Tibial artery (tissue), 4 donors: Measurements from ENCODE around the gene RYR2.

Experiments
- DNase-seq, 2 donors: peaks; one replicate each; pipeline ENCODE4 v3.0.0-alpha.2; 2019
- H3K27ac ChIP-seq, 2 donors: fragments of 200-600 bp; sonication (generic) in 1 of 2; 1 replicate in 1 of 2; 2 replicates in 1 of 2; pipeline ENCODE4 v1.5.1; 2018 to 2019; ENCODE audit warnings: mild to moderate bottlenecking in 1 of 2
- H3K27me3 ChIP-seq, 2 donors: fragments of 200-600 bp; sonication (generic) in 1 of 2; one replicate each; pipeline versions ENCODE4 v1.5.1 to v1.6.0; 2016 to 2019
- H3K36me3 ChIP-seq, 3 donors: fragments of 200-600 bp; sonication (generic) in 2 of 3; one replicate each; pipeline ENCODE4 v1.5.1; 2016 to 2019; ENCODE audit warnings: mild to moderate bottlenecking in 2 of 3
- H3K4me1 ChIP-seq, 4 donors: fragments of 200-600 bp; sonication (generic) in 2 of 4; 1 replicate in 3 of 4; 2 replicates in 1 of 4; pipeline ENCODE4 v1.5.1; 2016 to 2019
- H3K4me3 ChIP-seq, 2 donors: fragments of 200-600 bp; sonication (generic) in 1 of 2; 1 replicate in 1 of 2; 2 replicates in 1 of 2; pipeline ENCODE4 v1.5.1; 2018 to 2019; ENCODE audit warnings: mild to moderate bottlenecking in 2 of 2
- H3K9me3 ChIP-seq, 3 donors: fragments of 200-600 bp; sonication (generic) in 1 of 3; one replicate each; pipeline ENCODE4 v1.5.1; 2016 to 2019
- CTCF ChIP-seq, 2 experiments: fragments of 200-600 bp in 1 of 2; fragments of 450-650 bp in 1 of 2; IDR thresholded peaks; one replicate each; pipeline ENCODE4 v1.5.1; 2017 to 2019; ENCODE audit warnings: antibody characterized with exemption in 2 of 2, mild to moderate bottlenecking in 1 of 2, moderate library complexity in 1 of 2
- intact Hi-C: fragments of 100-400 bp; cut with DNase I; formaldehyde crosslinking; loops from one replicate; pipeline ENCODE4 v1.15.0; 2023; ENCODE audit warnings: low total_unique reads

RYR2 gene

GRCh38 chr1:237042892-237043576 lies 1.1 kb downstream of the RYR2 start:
- Histone ChIP-seq H3K27ac (peak overlapping the region; percentile 82 to 86), H3K27me3 (peaks cover 0 to 5% of the 10 kb centered on the region in 2 donors), H3K4me3 (peak overlapping the region; percentile 74 to 86), H3K4me1 (peaks cover 0 to 53% (median 21%) of the 10 kb centered on the region in 4 donors), H3K36me3 (no peaks in the 10 kb centered on the region), H3K9me3 (no peaks in the 10 kb centered on the region)
- DNase-seq, result peak; percentile 25 to 79
- no peak for TF ChIP-seq CTCF (IDR thresholded peaks at IDR 0.05)
- intact Hi-C loops, result loop anchor here (10.0 kb wide), 1 partner anchor 342 kb away; no protein-coding TSS in a partner anchor

GRCh38 chr1:237043846-237044636 lies 2.1 kb downstream of the RYR2 start:
- peak overlapping the region; percentile 74 to 86 for H3K4me3 ChIP-seq
- DNase-seq, result no peak
- H3K27me3 ChIP-seq, result peaks cover 0 to 5% of the 10 kb centered on the region in 2 donors
- no peaks in the 10 kb centered on the region for H3K9me3 ChIP-seq
- TF ChIP-seq CTCF (IDR thresholded peaks at IDR 0.05), result no peak
- peak overlapping the region; percentile 82 to 86 for H3K27ac ChIP-seq
- intact Hi-C loops, result loop anchor here (10.0 kb wide), 1 partner anchor 341 kb away; no protein-coding TSS in a partner anchor
- H3K36me3 ChIP-seq, result no peaks in the 10 kb centered on the region
- H3K4me1 ChIP-seq, result peaks cover 0 to 46% (median 21%) of the 10 kb centered on the region in 4 donors

GRCh38 chr1:237045278-237046016 lies 3.5 kb downstream of the RYR2 start:
- H3K36me3 ChIP-seq, result no peaks in the 10 kb centered on the region
- peaks cover 0 to 5% of the 10 kb centered on the region in 2 donors for H3K27me3 ChIP-seq
- H3K4me3 ChIP-seq, result no peak overlapping the region
- no peak for TF ChIP-seq CTCF (IDR thresholded peaks at IDR 0.05)
- H3K4me1 ChIP-seq, result peaks cover 0 to 53% (median 21%) of the 10 kb centered on the region in 4 donors
- H3K9me3 ChIP-seq, result no peaks in the 10 kb centered on the region
- no peak for DNase-seq
- no peak overlapping the region for H3K27ac ChIP-seq
- intact Hi-C loops, result loop anchor here (10.0 kb wide), 1 partner anchor 339 kb away; no protein-coding TSS in a partner anchor

GRCh38 chr1:237048803-237049202 lies 6.8 kb downstream of the RYR2 start:
- Histone ChIP-seq H3K27me3 (no peaks in the 10 kb centered on the region), H3K4me3 (no peak overlapping the region), H3K4me1 (peaks cover 0 to 48% (median 11%) of the 10 kb centered on the region in 4 donors), H3K9me3 (no peaks in the 10 kb centered on the region), H3K36me3 (no peaks in the 10 kb centered on the region), H3K27ac (no peak overlapping the region)
- no peak for TF ChIP-seq CTCF (IDR thresholded peaks at IDR 0.05)
- intact Hi-C loops, result loop anchor here (10.0 kb wide), 1 partner anchor 336 kb away; no protein-coding TSS in a partner anchor
- no peak for DNase-seq

GRCh38 chr1:237050185-237050584 lies 8.2 kb downstream of the RYR2 start:
- intact Hi-C loops, result no loop called here
- no peak for TF ChIP-seq CTCF (IDR thresholded peaks at IDR 0.05)
- Histone ChIP-seq H3K9me3 (no peaks in the 10 kb centered on the region), H3K27me3 (no peaks in the 10 kb centered on the region), H3K4me1 (peaks cover 0 to 42% (median 10%) of the 10 kb centered on the region in 4 donors), H3K27ac (no peak overlapping the region), H3K36me3 (no peaks in the 10 kb centered on the region), H3K4me3 (no peak overlapping the region)
- DNase-seq, result no peak
